K562 (cell line): ENCODE results near the gene RERE. TPM values are rescaled to one million over a fixed set of nuclear protein-coding genes. Genes with fewer than 3 reads are reported as not detected.

Experiments used
- ATAC-seq: fragments of 200-7000 bp; cut with Tn5 transposase; 3 replicates; pipeline ENCODE4 v1.9.1; 2020; ENCODE audit warnings: moderate library complexity
- BruUV-seq: library from RNA; stranded (reverse); fragments of 400-500 nt; replicated peaks from 2 replicates; lab custom pipeline; 2021; lab: Mats Ljungman, UMichigan
- CTCF ChIA-PET: fragments of 300-600 bp; formaldehyde crosslinking; extraction: SDS; loops from one replicate; lab custom pipeline; 2021; ENCODE audit warnings: low intra/inter-chr PET ratio; lab: Yijun Ruan, JAX
- POLR2A ChIA-PET: fragments of 300-600, 350-650 bp; sonication (Branson Sonifier 250); formaldehyde crosslinking; extraction: SDS; loops from one replicate; lab custom pipeline; 2021; ENCODE audit warnings: antibody characterized with exemption, inconsistent platforms; lab: Yijun Ruan, JAX
- DNase-seq, 4 experiments: peaks; one replicate each; pipeline versions ENCODE4 v3.0.0 to v3.0.0-alpha.2; 2011 to 2018; ENCODE audit warnings: low spot score in 3 of 4, mixed read lengths in 3 of 4; ENCODE audit errors: extremely low read depth in 1 of 4
- FAIRE-seq: peaks from 2 replicates; lab custom pipeline; 2011; peaks lifted over from hg19 to GRCh38; lab: Jason Lieb, UNC
- H2AFZ ChIP-seq: 2 replicates; pipeline ENCODE4 v1.6.0; 2011; ENCODE audit warnings: low read depth, low read length, control low read depth, inconsistent platforms
- H3K27ac ChIP-seq: fragments of 200-600 bp; 3 replicates; pipeline ENCODE4 v1.8.0; 2011; ENCODE audit warnings: low read depth, mild to moderate bottlenecking, control low read depth, inconsistent platforms, low read length, moderate library complexity, mixed read lengths; ENCODE audit errors: extremely low read depth
- H3K27me3 ChIP-seq, 2 experiments: fragments of 300-600 bp in 1 of 2; 2 replicates in 1 of 2; 3 replicates in 1 of 2; pipeline versions ENCODE4 v1.6.0 to v1.8.0; 2011; ENCODE audit warnings: inconsistent platforms in 2 of 2, low read length in 2 of 2, mild to moderate bottlenecking in 1 of 2, mixed read lengths in 1 of 2, moderate library complexity in 1 of 2; ENCODE audit not compliant: control insufficient read depth in 2 of 2, insufficient read depth in 2 of 2
- H3K36me3 ChIP-seq: fragments of 300-600 bp; 3 replicates; pipeline ENCODE4 v1.8.0; 2011; ENCODE audit warnings: mild to moderate bottlenecking, low read length, inconsistent platforms; ENCODE audit not compliant: control insufficient read depth, insufficient read depth
- H3K4me1 ChIP-seq, 2 experiments: fragments of 200-600 bp in 1 of 2; replicated peaks in 1 of 2; 2 replicates in 1 of 2; 3 replicates in 1 of 2; pipeline versions ENCODE4 v1.5.1 to v1.8.0; 2011; ENCODE audit warnings: inconsistent platforms in 2 of 2, low read length in 2 of 2, mild to moderate bottlenecking in 1 of 2, mixed read lengths in 1 of 2, moderate library complexity in 1 of 2; ENCODE audit not compliant: control insufficient read depth in 2 of 2, insufficient read depth in 2 of 2
- H3K4me2 ChIP-seq: 2 replicates; pipeline ENCODE4 v1.6.1; 2011; ENCODE audit warnings: low read length, control low read depth, inconsistent platforms, mixed read lengths; ENCODE audit not compliant: insufficient read depth
- H3K4me3 ChIP-seq: fragments of 200-600 bp; sonication (generic), shearing (Covaris generic); 2 replicates; pipeline ENCODE4 v1.5.1; 2016; ENCODE audit warnings: control low read depth, inconsistent platforms
- H3K79me2 ChIP-seq: fragments of 200-600 bp; 3 replicates; pipeline ENCODE4 v1.8.0; 2011; ENCODE audit warnings: low read length, inconsistent platforms; ENCODE audit not compliant: control insufficient read depth, insufficient read depth
- H3K9ac ChIP-seq, 2 experiments: 2 replicates each; pipeline versions ENCODE4 v1.6.0 to v1.6.1; 2011; ENCODE audit warnings: low read depth in 2 of 2, low read length in 2 of 2, control low read depth in 1 of 2, inconsistent platforms in 1 of 2, mild to moderate bottlenecking in 1 of 2, mixed read lengths in 1 of 2; ENCODE audit not compliant: insufficient read depth in 1 of 2
- H3K9me1 ChIP-seq: one replicate; pipeline ENCODE4 v1.6.0; 2011; ENCODE audit warnings: inconsistent platforms, mild to moderate bottlenecking, low read length, moderate library complexity; ENCODE audit not compliant: control insufficient read depth, insufficient read depth
- H3K9me3 ChIP-seq: replicated peaks from 2 replicates; pipeline ENCODE4 v1.5.1; 2011; ENCODE audit warnings: low read depth, low read length, inconsistent platforms; ENCODE audit not compliant: control insufficient read depth, insufficient read depth
- H4K20me1 ChIP-seq: replicated peaks from 2 replicates; pipeline ENCODE4 v1.6.1; 2011; ENCODE audit warnings: low read length, inconsistent platforms, mixed read lengths; ENCODE audit not compliant: control insufficient read depth, insufficient read depth
- CEBPB ChIP-seq: fragments of 450-650 bp; IDR thresholded peaks from 2 replicates; pipeline ENCODE4 v1.6.1; 2016; ENCODE audit warnings: missing genetic modification characterization, missing compliant biosample characterization
- CREBBP ChIP-seq: IDR thresholded peaks from one replicate; pipeline ENCODE4 v1.6.1; 2012; ENCODE audit warnings: low read depth, mild to moderate bottlenecking, control low read depth, inconsistent platforms, low read length
- EHMT2 ChIP-seq: fragments of 450-650 bp; IDR thresholded peaks from 2 replicates; pipeline ENCODE4 v1.6.1; 2018; ENCODE audit warnings: antibody characterized with exemption
- ESRRB ChIP-seq: fragments of 250-450 bp; sonication (Bioruptor Pico); IDR thresholded peaks from 2 replicates; pipeline ENCODE4 v1.5.0; 2020; ENCODE audit warnings: mild to moderate bottlenecking, moderate library complexity, borderline replicate concordance
- GTF2F1 ChIP-seq: IDR thresholded peaks from 2 replicates; pipeline ENCODE4 v1.6.1; 2011; ENCODE audit warnings: low read depth, low read length, improper control_type of control experiment
- HDGF ChIP-seq: fragments of 450-650 bp; IDR thresholded peaks from 2 replicates; pipeline ENCODE4 v1.6.1; 2016
- MCM2 ChIP-seq: fragments of 450-650 bp; IDR thresholded peaks from 2 replicates; pipeline ENCODE4 v1.6.1; 2017; ENCODE audit warnings: low read depth, mild to moderate bottlenecking
- NR2F6 ChIP-seq: fragments of 450-650 bp; formaldehyde crosslinking; IDR thresholded peaks from 2 replicates; pipeline ENCODE4 v1.4.0; 2020; ENCODE audit warnings: mild to moderate bottlenecking
- TCF3 ChIP-seq: sonication (generic); formaldehyde crosslinking; IDR thresholded peaks from 2 replicates; pipeline ENCODE4 v1.4.0; 2020; ENCODE audit warnings: mild to moderate bottlenecking, missing genetic modification reagents
- ZBED1 ChIP-seq: IDR thresholded peaks from 2 replicates; pipeline ENCODE4 v1.6.1; 2014
- ZNF24 ChIP-seq: fragments of 450-650 bp; IDR thresholded peaks from 2 replicates; pipeline ENCODE4 v1.6.1; 2016
- ZNF274 ChIP-seq: IDR thresholded peaks from 2 replicates; pipeline ENCODE4 v1.6.1; 2011; ENCODE audit warnings: low read depth, mild to moderate bottlenecking, low read length, moderate library complexity, borderline replicate concordance
- WGBS: fragments of 100-300 bp; shearing (Covaris generic); methylation state at CpG from one replicate; pipeline ENCODE4 v1.1.6; 2016; ENCODE audit warnings: low coverage, mixed read lengths; ENCODE audit not compliant: insufficient coverage; ENCODE audit errors: missing lambda C conversion rate; 5-methylcytosine and 5-hydroxymethylcytosine counted together
- in situ Hi-C: fragments of 300-500 bp; cut with MboI; formaldehyde crosslinking; loops from 4 replicates; pipeline ENCODE4 v1.15.0; 2018; ENCODE audit warnings: inconsistent platforms, mixed read lengths
- intact Hi-C: fragments of 100-400 bp; cut with micrococcal nuclease; formaldehyde crosslinking; loops from 2 replicates; pipeline ENCODE4 v1.14.2; 2022
- polyA plus RNA-seq, 8 experiments: library from polyadenylated mRNA; depleted of rRNA in 4 of 8; stranded (reverse) in 5 of 8; unstranded in 3 of 8; fragments of >200 nt; fragmentation: Nextera tagmentation in 2 of 8; fragmentation: Illumina TruSeq in 1 of 8; extraction: Ambion mirVana in 2 of 8; extraction: Trizol in 1 of 8; gene quantifications; 2 replicates each; pipeline versions ENCODE4 v1.2.1 to v1.2.3, GENCODE V29; 2011 to 2014; ENCODE audit warnings: inconsistent platforms in 1 of 8, missing spikeins in 1 of 8
- total RNA-seq, 7 experiments: library from RNA; depleted of rRNA in 6 of 7; stranded (reverse); fragments of >200 nt in 6 of 7; fragmentation: Illumina TruSeq in 2 of 7; extraction: Trizol in 2 of 7; gene quantifications; 2 replicates each; pipeline versions ENCODE4 v1.2.1 to v1.2.3, GENCODE V29; 2011 to 2021; ENCODE audit warnings: low replicate concordance in 1 of 7
- TF ChIP-seq, protein P1 (sequence below): fragments of 450-650 bp; IDR thresholded peaks from 2 replicates; pipeline ENCODE4 v1.6.1; 2018; ENCODE audit not compliant: partially characterized antibody
- TF ChIP-seq, protein P2 (sequence below): fragments of 250-450 bp; sonication (Bioruptor Pico); IDR thresholded peaks from 2 replicates; pipeline ENCODE4 v1.9.0; 2021; ENCODE audit warnings: mild to moderate bottlenecking, inconsistent platforms

The RERE gene
- total and polyA plus RNA-seq, 9 of the 15 experiments (the other 6 are each of a cell fraction or from before 2014, with no cell fraction given) = 3.0 to 51.5 (median 13.4) TPM

DNA sequence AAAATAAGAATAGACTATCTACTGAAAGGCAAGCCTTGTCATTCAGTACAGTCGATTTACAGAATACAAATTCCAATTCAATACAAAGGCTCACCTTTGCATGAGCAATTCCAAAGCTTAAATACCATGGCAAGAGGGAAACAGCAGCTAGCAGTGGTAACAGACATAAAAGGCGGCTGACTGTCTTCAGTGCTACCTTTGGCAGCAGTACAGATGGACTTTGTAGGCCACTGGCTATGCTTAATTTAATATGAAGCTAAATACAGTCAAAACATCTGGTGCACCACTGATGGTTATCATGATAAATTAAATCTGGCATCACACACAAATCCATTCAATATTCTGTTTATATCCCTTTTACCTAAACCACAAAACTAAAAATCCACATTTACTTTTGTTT is 62.4 kb downstream of the RERE start:
- H3K27me3 ChIP-seq = no peaks in the 10 kb centered on the region
- FAIRE-seq (no peak), ATAC-seq (no peak), DNase-seq (no peak)
- no peak overlapping the region for H3K4me3 ChIP-seq
- no peak overlapping the region for H3K4me2 ChIP-seq
- no peak overlapping the region for H3K27ac ChIP-seq
- no peaks in the 10 kb centered on the region for H3K9me1 ChIP-seq
- H3K36me3 ChIP-seq = no peaks in the 10 kb centered on the region
- H3K9ac ChIP-seq = no peak overlapping the region
- in situ Hi-C loops (no loop called here), intact Hi-C loops (no loop called here)
- ChIA-PET CTCF (no interaction called here), POLR2A (interaction anchor here (1.5 kb wide), 1 partner anchor 14 kb away, joined by 3 read pairs; no protein-coding TSS in a partner anchor)
- WGBS = 55% methylated on average over 2 of the region's 2 CpGs
- no TSS peak for BruUV-seq
- H3K79me2 ChIP-seq = peaks cover 43% of the 10 kb centered on the region
- 0 out of 5 replicates have a peak, but pooled peaks cover 0 to 6% of the 10 kb centered on the region in 2 experiments for H3K4me1 ChIP-seq
- no peaks in the 10 kb centered on the region for H3K9me3 ChIP-seq
- H2AFZ ChIP-seq = no peak overlapping the region
- TF ChIP-seq ZNF274 (no peak), NR2F6 (CRISPR knock-in tag) (no peak), EHMT2 (no peak), GTF2F1 (no peak), CEBPB (tag) (no peak), MCM2 (no peak), ESRRB (CRISPR knock-in tag) (no peak), CREBBP (no peak), TCF3 (CRISPR knock-in tag) (no peak), HDGF (no peak), ZNF24 (no peak), ZBED1 (no peak)
- TF ChIP-seq, protein P1, sequence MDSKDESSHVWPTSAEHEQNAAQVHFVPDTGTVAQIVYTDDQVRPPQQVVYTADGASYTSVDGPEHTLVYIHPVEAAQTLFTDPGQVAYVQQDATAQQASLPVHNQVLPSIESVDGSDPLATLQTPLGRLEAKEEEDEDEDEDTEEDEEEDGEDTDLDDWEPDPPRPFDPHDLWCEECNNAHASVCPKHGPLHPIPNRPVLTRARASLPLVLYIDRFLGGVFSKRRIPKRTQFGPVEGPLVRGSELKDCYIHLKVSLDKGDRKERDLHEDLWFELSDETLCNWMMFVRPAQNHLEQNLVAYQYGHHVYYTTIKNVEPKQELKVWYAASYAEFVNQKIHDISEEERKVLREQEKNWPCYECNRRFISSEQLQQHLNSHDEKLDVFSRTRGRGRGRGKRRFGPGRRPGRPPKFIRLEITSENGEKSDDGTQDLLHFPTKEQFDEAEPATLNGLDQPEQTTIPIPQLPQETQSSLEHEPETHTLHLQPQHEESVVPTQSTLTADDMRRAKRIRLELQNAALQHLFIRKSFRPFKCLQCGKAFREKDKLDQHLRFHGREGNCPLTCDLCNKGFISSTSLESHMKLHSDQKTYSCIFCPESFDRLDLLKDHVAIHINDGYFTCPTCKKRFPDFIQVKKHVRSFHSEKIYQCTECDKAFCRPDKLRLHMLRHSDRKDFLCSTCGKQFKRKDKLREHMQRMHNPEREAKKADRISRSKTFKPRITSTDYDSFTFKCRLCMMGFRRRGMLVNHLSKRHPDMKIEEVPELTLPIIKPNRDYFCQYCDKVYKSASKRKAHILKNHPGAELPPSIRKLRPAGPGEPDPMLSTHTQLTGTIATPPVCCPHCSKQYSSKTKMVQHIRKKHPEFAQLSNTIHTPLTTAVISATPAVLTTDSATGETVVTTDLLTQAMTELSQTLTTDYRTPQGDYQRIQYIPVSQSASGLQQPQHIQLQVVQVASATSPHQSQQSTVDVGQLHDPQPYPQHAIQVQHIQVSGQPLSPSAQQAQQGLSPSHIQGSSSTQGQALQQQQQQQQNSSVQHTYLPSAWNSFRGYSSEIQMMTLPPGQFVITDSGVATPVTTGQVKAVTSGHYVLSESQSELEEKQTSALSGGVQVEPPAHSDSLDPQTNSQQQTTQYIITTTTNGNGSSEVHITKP = no peak
- TF ChIP-seq, protein P2, sequence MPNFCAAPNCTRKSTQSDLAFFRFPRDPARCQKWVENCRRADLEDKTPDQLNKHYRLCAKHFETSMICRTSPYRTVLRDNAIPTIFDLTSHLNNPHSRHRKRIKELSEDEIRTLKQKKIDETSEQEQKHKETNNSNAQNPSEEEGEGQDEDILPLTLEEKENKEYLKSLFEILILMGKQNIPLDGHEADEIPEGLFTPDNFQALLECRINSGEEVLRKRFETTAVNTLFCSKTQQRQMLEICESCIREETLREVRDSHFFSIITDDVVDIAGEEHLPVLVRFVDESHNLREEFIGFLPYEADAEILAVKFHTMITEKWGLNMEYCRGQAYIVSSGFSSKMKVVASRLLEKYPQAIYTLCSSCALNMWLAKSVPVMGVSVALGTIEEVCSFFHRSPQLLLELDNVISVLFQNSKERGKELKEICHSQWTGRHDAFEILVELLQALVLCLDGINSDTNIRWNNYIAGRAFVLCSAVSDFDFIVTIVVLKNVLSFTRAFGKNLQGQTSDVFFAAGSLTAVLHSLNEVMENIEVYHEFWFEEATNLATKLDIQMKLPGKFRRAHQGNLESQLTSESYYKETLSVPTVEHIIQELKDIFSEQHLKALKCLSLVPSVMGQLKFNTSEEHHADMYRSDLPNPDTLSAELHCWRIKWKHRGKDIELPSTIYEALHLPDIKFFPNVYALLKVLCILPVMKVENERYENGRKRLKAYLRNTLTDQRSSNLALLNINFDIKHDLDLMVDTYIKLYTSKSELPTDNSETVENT = no peak
- H4K20me1 ChIP-seq = no peaks in the 10 kb centered on the region
